ENCODE data around the gene SLC9A9.

GRCh38 chr3:143699424-143699823 is 148.8 kb downstream of the SLC9A9 start:
- TF ChIP-seq POLR2A (IDR thresholded peaks at IDR 0.05; ENCODE audit: low read length) (no peak), GATA1 (IDR thresholded peaks at IDR 0.05; ENCODE audit: low read depth, low read length) (no peak)
